ENCODE measurements around the gene NID2. TPM values are rescaled to one million over a fixed set of nuclear protein-coding genes. Genes with fewer than 3 reads are reported as not detected.

The NID2 gene
- total RNA-seq, 5 donors from 2014 or later (not counting 1 experiment from before 2014, with no cell fraction given), result 0.38 to 1.1 (median 0.89) TPM

DNA sequence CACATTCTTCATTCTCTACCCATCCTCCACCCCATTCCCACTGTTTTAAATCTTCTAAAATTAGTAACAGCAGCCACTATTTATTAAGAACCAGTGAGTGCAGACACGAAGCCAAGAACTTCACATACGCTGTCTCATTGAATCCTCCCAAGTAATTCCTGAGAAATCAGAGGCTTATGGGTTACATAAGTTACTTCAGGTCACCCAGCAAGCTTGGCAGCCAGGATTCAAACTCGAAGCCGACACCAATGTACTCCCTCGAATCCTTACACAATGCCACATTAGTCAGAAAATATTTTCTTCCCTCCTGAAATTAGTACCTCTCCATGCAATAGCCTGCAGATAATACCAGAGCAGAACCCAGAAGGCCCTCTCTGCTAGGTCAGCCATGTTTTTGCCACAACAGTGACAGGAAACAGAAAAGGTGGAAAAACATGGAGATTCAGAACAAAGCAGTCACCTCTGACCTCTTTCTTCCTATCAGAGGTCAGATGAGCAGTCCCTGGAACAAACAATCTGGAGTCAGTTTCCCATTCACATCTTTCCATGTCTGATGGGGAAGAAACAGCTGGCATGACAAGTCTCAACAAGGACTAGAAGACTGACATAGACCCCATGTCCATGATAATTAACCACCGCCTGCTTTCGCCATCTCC, 16.4 kb downstream of the NID2 start:
- POLR2A ChIA-PET, result no interaction called here
- no peak overlapping the region for H3K27ac Mint-ChIP-seq
- H3K9me3 Mint-ChIP-seq, result no peaks in the 10 kb centered on the region
- peaks cover 8 to 15% of the 10 kb centered on the region in 2 donors for H3K27me3 Mint-ChIP-seq
- H3K4me1 ChIP-seq (ENCODE audit: control insufficient read depth in 1 of 2, extremely low read depth in 1 of 2, insufficient read depth in 2 of 2, low read length in 2 of 2), result no peaks in the 10 kb centered on the region
- peaks cover 0 to 8% of the 10 kb centered on the region in 2 experiments for H3K27me3 ChIP-seq (replicated peaks in 1 of 2; ENCODE audit: control insufficient read depth in 2 of 2, extremely low read depth in 1 of 2, insufficient read depth in 2 of 2, low read length in 1 of 2)
- no peak overlapping the region for H3K27ac ChIP-seq (ENCODE audit: low read length)
- H3K36me3 Mint-ChIP-seq, result peaks cover 2% of the 10 kb centered on the region
- CTCF ChIA-PET, result no interaction called here
- no peaks in the 10 kb centered on the region for H3K4me1 Mint-ChIP-seq
- H3K9me3 ChIP-seq, result no peaks in the 10 kb centered on the region
- DNase-seq (no peak), ATAC-seq (replicated peaks in 1 of 4) (no peak)
- WGBS (ENCODE audit: insufficient coverage), result 85% methylated on average over 7 of the region's 7 CpGs
- H3K4me3 Mint-ChIP-seq, result no peak overlapping the region
- H3K36me3 ChIP-seq (ENCODE audit: control insufficient read depth in 2 of 2, extremely low read depth in 1 of 2, insufficient read depth in 1 of 2, low read length in 1 of 2), result no peaks in the 10 kb centered on the region
- H3K4me3 ChIP-seq (ENCODE audit: control insufficient read depth in 1 of 2, extremely low read depth in 1 of 2, low read length in 1 of 2), result no peak overlapping the region

DNA sequence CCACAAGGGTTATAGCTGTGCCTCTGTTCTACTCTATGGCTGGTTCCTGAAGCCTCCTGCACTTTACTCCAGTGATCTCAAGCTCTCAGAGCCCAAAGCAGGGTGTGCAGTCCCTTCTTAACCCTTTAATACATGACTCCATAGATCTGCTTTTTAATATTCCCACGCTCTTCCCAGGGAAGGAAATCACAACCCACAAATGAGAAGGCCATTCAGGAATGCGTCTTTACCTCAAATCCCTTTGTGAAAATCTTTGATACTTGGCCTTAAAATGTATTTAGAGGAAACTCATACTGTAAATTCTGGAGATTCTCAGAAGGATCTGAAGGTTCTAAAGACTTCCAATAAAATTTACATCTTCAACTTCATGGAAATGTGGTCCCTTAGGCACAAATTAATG, 17.0 kb downstream of the NID2 start:
- no peaks in the 10 kb centered on the region for H3K9me3 ChIP-seq
- H3K9me3 Mint-ChIP-seq, result no peaks in the 10 kb centered on the region
- POLR2A ChIA-PET, result no interaction called here
- no peaks in the 10 kb centered on the region for H3K36me3 ChIP-seq (ENCODE audit: control insufficient read depth in 2 of 2, extremely low read depth in 1 of 2, insufficient read depth in 1 of 2, low read length in 1 of 2)
- H3K27me3 Mint-ChIP-seq, result peaks cover 8 to 15% of the 10 kb centered on the region in 2 donors
- H3K4me3 Mint-ChIP-seq, result no peak overlapping the region
- H3K27ac Mint-ChIP-seq, result no peak overlapping the region
- ATAC-seq (replicated peaks in 1 of 4), result no peak
- H3K4me1 Mint-ChIP-seq, result no peaks in the 10 kb centered on the region
- no CpG with 5 or more reads among the region's 2 CpGs for WGBS (ENCODE audit: insufficient coverage)
- no peaks in the 10 kb centered on the region for H3K4me1 ChIP-seq (ENCODE audit: control insufficient read depth in 1 of 2, extremely low read depth in 1 of 2, insufficient read depth in 2 of 2, low read length in 2 of 2)
- H3K27me3 ChIP-seq (replicated peaks in 1 of 2; ENCODE audit: control insufficient read depth in 2 of 2, extremely low read depth in 1 of 2, insufficient read depth in 2 of 2, low read length in 1 of 2), result peaks cover 0 to 8% of the 10 kb centered on the region in 2 experiments
- CTCF ChIA-PET, result interaction anchor here in 1 of 2 donors (0.6 kb wide), 1 partner anchor 183 kb away, joined by 3 read pairs; no protein-coding TSS in a partner anchor
- H3K27ac ChIP-seq (ENCODE audit: low read length), result no peak overlapping the region
- no peak overlapping the region for H3K4me3 ChIP-seq (ENCODE audit: control insufficient read depth in 1 of 2, extremely low read depth in 1 of 2, low read length in 1 of 2)
- DNase-seq, result no peak
- peaks cover 2% of the 10 kb centered on the region for H3K36me3 Mint-ChIP-seq

DNA sequence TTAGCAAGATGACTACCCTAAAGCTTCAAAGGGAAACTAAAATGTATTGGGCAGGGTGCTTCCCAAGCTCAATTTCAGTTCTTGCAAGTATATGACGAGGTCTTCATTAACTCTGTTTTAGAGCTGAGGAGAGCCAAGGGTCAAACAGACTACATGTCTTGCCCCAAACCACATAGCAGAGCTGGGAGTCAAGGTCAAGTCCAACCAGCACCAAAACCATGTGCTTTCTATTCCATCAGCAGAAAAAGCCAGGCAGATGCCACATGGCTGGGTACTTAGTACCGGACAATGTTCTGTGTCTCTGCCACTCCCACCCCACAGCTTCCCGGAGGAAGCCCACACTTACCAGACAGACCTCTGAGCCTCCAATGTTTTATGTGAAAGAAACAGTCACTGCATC, 17.6 kb downstream of the NID2 start:
- Mint-ChIP-seq H3K36me3 (peaks cover 2% of the 10 kb centered on the region), H3K27me3 (peaks cover 8 to 15% of the 10 kb centered on the region in 2 donors), H3K4me1 (no peaks in the 10 kb centered on the region), H3K4me3 (no peak overlapping the region), H3K9me3 (no peaks in the 10 kb centered on the region), H3K27ac (no peak overlapping the region)
- WGBS (ENCODE audit: insufficient coverage), result 83% methylated on average over 3 of the region's 3 CpGs
- CTCF ChIA-PET, result interaction anchor here in 1 of 2 donors (0.6 kb wide), 1 partner anchor 182 kb away, joined by 3 read pairs; no protein-coding TSS in a partner anchor
- Histone ChIP-seq H3K4me3 (ENCODE audit: control insufficient read depth in 1 of 2, extremely low read depth in 1 of 2, low read length in 1 of 2) (no peak overlapping the region), H3K27me3 (replicated peaks in 1 of 2; ENCODE audit: control insufficient read depth in 2 of 2, extremely low read depth in 1 of 2, insufficient read depth in 2 of 2, low read length in 1 of 2) (peaks cover 0 to 8% of the 10 kb centered on the region in 2 experiments), H3K9me3 (no peaks in the 10 kb centered on the region), H3K36me3 (ENCODE audit: control insufficient read depth in 2 of 2, extremely low read depth in 1 of 2, insufficient read depth in 1 of 2, low read length in 1 of 2) (no peaks in the 10 kb centered on the region), H3K4me1 (ENCODE audit: control insufficient read depth in 1 of 2, extremely low read depth in 1 of 2, insufficient read depth in 2 of 2, low read length in 2 of 2) (no peaks in the 10 kb centered on the region), H3K27ac (ENCODE audit: low read length) (no peak overlapping the region)
- DNase-seq (no peak), ATAC-seq (replicated peaks in 1 of 4) (no peak)
- POLR2A ChIA-PET, result no interaction called here

DNA sequence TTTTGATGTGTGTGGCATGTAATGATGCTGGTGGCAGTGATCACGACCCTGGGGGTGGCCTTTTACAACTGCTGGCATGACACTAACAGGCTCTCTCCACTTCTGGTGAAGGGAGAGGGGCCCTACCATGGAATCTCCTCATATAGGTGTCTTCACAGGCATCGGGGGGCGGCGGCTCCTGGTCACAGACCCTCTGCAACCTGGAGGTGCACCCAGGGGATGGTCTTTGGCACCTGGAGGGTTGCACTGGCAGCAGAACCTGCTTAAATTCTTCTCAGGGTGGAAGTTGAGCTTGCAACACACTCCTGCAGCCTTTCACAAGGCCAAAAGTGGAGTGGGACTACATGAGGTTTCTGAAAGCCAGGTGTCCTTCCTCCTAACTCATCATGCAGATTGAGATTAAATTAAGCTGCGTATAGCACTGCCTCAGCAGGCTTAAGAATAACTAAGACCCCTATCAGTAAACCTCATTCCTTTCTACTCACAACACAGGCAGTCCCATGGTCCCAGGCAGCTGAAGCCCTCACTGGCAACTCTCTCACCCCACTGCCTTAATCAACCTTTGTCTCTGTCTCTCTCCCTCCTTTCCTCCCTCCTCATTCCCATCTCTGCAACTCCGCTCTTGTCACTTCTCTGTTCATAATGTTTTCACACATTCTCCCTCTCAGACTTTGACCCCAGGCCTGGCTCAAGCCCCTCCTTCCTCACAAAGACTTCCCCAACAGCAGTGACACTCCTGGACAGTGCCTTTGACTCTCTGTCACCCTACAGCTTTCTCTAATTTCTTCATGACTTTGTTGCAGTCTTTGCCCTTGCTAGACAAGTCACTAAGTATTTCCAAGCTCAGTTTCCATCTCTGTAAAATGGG, 18.9 kb downstream of the NID2 start:
- CTCF ChIA-PET, result no interaction called here
- H3K27me3 Mint-ChIP-seq, result peaks cover 6 to 14% of the 10 kb centered on the region in 2 donors
- no peaks in the 10 kb centered on the region for H3K9me3 Mint-ChIP-seq
- 96% methylated on average over 4 of the region's 6 CpGs for WGBS (ENCODE audit: insufficient coverage)
- H3K27ac Mint-ChIP-seq, result no peak overlapping the region
- POLR2A ChIA-PET, result no interaction called here
- H3K27ac ChIP-seq (ENCODE audit: low read length), result no peak overlapping the region
- DNase-seq, result no peak
- ATAC-seq (replicated peaks in 1 of 4), result no peak
- peaks cover 2% of the 10 kb centered on the region for H3K36me3 Mint-ChIP-seq
- H3K9me3 ChIP-seq, result no peaks in the 10 kb centered on the region
- H3K4me3 ChIP-seq (ENCODE audit: control insufficient read depth in 1 of 2, extremely low read depth in 1 of 2, low read length in 1 of 2), result no peak overlapping the region
- H3K4me3 Mint-ChIP-seq, result no peak overlapping the region
- no peaks in the 10 kb centered on the region for H3K4me1 ChIP-seq (ENCODE audit: control insufficient read depth in 1 of 2, extremely low read depth in 1 of 2, insufficient read depth in 2 of 2, low read length in 2 of 2)
- H3K36me3 ChIP-seq (ENCODE audit: control insufficient read depth in 2 of 2, extremely low read depth in 1 of 2, insufficient read depth in 1 of 2, low read length in 1 of 2), result no peaks in the 10 kb centered on the region
- no peaks in the 10 kb centered on the region for H3K4me1 Mint-ChIP-seq
- peaks cover 0 to 8% of the 10 kb centered on the region in 2 experiments for H3K27me3 ChIP-seq (replicated peaks in 1 of 2; ENCODE audit: control insufficient read depth in 2 of 2, extremely low read depth in 1 of 2, insufficient read depth in 2 of 2, low read length in 1 of 2)

DNA sequence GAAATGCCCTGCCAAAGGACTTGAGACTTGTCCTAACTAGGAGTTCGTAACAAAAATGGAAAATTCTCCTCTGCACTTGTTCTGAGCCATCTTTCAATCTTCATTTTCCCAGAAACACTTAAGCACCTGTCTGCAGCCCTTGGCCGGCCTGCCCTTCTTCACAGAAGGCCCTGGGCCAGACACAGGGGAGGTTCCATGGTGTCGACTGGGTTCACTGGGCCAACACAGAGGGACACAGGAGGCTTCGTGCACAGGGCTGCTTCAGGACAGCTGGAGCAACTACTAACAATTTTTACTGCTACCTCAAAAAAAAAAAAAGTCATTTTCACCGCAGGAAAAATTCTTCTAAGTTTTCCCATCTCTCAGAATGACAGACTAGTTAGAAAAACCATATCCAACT, 19.6 kb downstream of the NID2 start:
- H3K27me3 ChIP-seq (replicated peaks in 1 of 2; ENCODE audit: control insufficient read depth in 2 of 2, extremely low read depth in 1 of 2, insufficient read depth in 2 of 2, low read length in 1 of 2), result peaks cover 0 to 8% of the 10 kb centered on the region in 2 experiments
- no peaks in the 10 kb centered on the region for H3K9me3 ChIP-seq
- H3K4me3 Mint-ChIP-seq, result no peak overlapping the region
- no peaks in the 10 kb centered on the region for H3K36me3 ChIP-seq (ENCODE audit: control insufficient read depth in 2 of 2, extremely low read depth in 1 of 2, insufficient read depth in 1 of 2, low read length in 1 of 2)
- WGBS (ENCODE audit: insufficient coverage), result 100% methylated on average over 2 of the region's 5 CpGs
- no peaks in the 10 kb centered on the region for H3K4me1 ChIP-seq (ENCODE audit: control insufficient read depth in 1 of 2, extremely low read depth in 1 of 2, insufficient read depth in 2 of 2, low read length in 2 of 2)
- H3K27ac Mint-ChIP-seq, result no peak overlapping the region
- H3K9me3 Mint-ChIP-seq, result no peaks in the 10 kb centered on the region
- peaks cover 2% of the 10 kb centered on the region for H3K36me3 Mint-ChIP-seq
- H3K27ac ChIP-seq (ENCODE audit: low read length), result no peak overlapping the region
- ATAC-seq (replicated peaks in 1 of 4) (no peak), DNase-seq (no peak)
- peaks cover 3 to 11% of the 10 kb centered on the region in 2 donors for H3K27me3 Mint-ChIP-seq
- ChIA-PET POLR2A (no interaction called here), CTCF (no interaction called here)
- no peak overlapping the region for H3K4me3 ChIP-seq (ENCODE audit: control insufficient read depth in 1 of 2, extremely low read depth in 1 of 2, low read length in 1 of 2)
- no peaks in the 10 kb centered on the region for H3K4me1 Mint-ChIP-seq

DNA sequence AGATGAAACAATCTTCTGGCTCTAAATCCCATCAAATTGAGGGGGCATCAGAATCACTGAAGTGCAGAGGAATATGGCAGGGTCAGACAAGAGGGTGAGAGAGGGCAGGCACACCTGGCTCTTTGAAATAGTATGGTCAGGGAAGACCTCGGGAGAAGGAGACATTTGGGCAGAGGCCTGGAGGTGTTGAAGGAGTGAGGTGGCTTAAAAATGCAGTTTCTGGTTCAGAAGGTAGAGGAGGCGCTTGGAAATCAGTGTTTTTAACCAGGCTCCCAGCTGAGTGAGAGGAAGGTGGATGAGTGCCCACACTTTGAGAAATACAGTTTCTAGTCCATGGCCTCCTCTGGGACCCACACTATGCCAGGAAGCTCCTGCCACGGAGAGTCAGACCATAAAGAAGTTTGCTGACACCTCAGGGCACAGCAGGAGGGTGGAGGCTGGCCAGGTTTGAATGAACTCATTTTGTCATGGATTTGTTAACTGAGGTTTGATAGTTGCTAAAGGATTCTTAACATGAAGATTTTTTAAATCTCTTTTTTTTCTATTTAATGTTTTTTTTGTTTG, 20.1 kb downstream of the NID2 start:
- POLR2A ChIA-PET, result no interaction called here
- no peak overlapping the region for H3K4me3 ChIP-seq (ENCODE audit: control insufficient read depth in 1 of 2, extremely low read depth in 1 of 2, low read length in 1 of 2)
- H3K27me3 ChIP-seq (replicated peaks in 1 of 2; ENCODE audit: control insufficient read depth in 2 of 2, extremely low read depth in 1 of 2, insufficient read depth in 2 of 2, low read length in 1 of 2), result peaks cover 0 to 5% of the 10 kb centered on the region in 2 experiments
- no peaks in the 10 kb centered on the region for H3K4me1 ChIP-seq (ENCODE audit: control insufficient read depth in 1 of 2, extremely low read depth in 1 of 2, insufficient read depth in 2 of 2, low read length in 2 of 2)
- DNase-seq (no peak), ATAC-seq (replicated peaks in 1 of 4) (no peak)
- WGBS (ENCODE audit: insufficient coverage), result 70% methylated on average over 3 of the region's 3 CpGs
- H3K27ac ChIP-seq (ENCODE audit: low read length), result no peak overlapping the region
- Mint-ChIP-seq H3K36me3 (peaks cover 2% of the 10 kb centered on the region), H3K27me3 (peaks cover 5 to 7% of the 10 kb centered on the region in 2 donors), H3K9me3 (no peaks in the 10 kb centered on the region), H3K4me1 (peaks cover 0 to 2% (median 0%) of the 10 kb centered on the region in 3 donors), H3K27ac (no peak overlapping the region), H3K4me3 (no peak overlapping the region)
- no peaks in the 10 kb centered on the region for H3K36me3 ChIP-seq (ENCODE audit: control insufficient read depth in 2 of 2, extremely low read depth in 1 of 2, insufficient read depth in 1 of 2, low read length in 1 of 2)
- H3K9me3 ChIP-seq, result no peaks in the 10 kb centered on the region
- CTCF ChIA-PET, result no interaction called here

Data from T-cell (primary cell).